HCT116 (cell line): ENCODE results near the gene RIT2. TPM values are rescaled to one million over a fixed set of nuclear protein-coding genes. Genes with fewer than 3 reads are reported as not detected.

Experiments used
- ATAC-seq: fragments of 200-7000 bp; cut with Tn5 transposase; 2 replicates; pipeline ENCODE4 v1.9.1; 2020; ENCODE audit warnings: mild to moderate bottlenecking, moderate library complexity
- BruUV-seq: library from RNA; stranded (reverse); fragments of 400-500 nt; replicated peaks from 2 replicates; lab custom pipeline; 2021; lab: Mats Ljungman, UMichigan
- CTCF ChIA-PET: fragments of 300-600 bp; sonication (Branson Sonifier 250); formaldehyde crosslinking; loops from one replicate; lab custom pipeline; 2021; ENCODE audit warnings: antibody characterized with exemption; lab: Charles Lee
- POLR2A ChIA-PET: fragments of 300-600, 350-600 bp; sonication (Branson Sonifier 250); formaldehyde crosslinking; loops from one replicate; lab custom pipeline; 2021; ENCODE audit warnings: antibody characterized with exemption; lab: Charles Lee
- RAD21 ChIA-PET, 2 experiments: fragments of 300-600 bp; sonication (Branson Sonifier 250); formaldehyde crosslinking; loops; one replicate each; lab custom pipeline; 2023; ENCODE audit warnings: low total read pairs in 2 of 2; ENCODE audit not compliant: uncharacterized antibody in 2 of 2, unreplicated experiment in 2 of 2, low non-redundant PET in 1 of 2; lab: Charles Lee
- DNase-seq: peaks from one replicate; pipeline ENCODE4 v3.0.0-alpha.2; 2010; ENCODE audit warnings: low read depth, low spot score
- H2AFZ ChIP-seq: fragments of 200-600 bp; shearing (Covaris generic), sonication (generic); 2 replicates; pipeline ENCODE4 v1.6.1; 2017; ENCODE audit warnings: low read depth, mixed run types, mixed read lengths, antibody characterized with exemption, low read length; ENCODE audit not compliant: poor library complexity, severe bottlenecking
- H3K27ac ChIP-seq: 2 replicates; pipeline ENCODE4 v1.5.1; 2012; ENCODE audit warnings: low read depth, low read length
- H3K27me3 ChIP-seq: fragments of 200-600 bp; sonication (generic); 2 replicates; pipeline ENCODE4 v1.6.1; 2016; ENCODE audit warnings: mixed run types, low read length, mixed read lengths; ENCODE audit not compliant: insufficient read depth
- H3K36me3 ChIP-seq, 2 experiments: fragments of 200-500 bp in 1 of 2; fragments of 200-600 bp in 1 of 2; sonication (Bioruptor generic) in 1 of 2; sonication (generic) in 1 of 2; 2 replicates each; pipeline versions ENCODE4 v1.5.1 to v1.6.1; 2014 to 2016; ENCODE audit warnings: low read length in 2 of 2, inconsistent platforms in 1 of 2, mixed read lengths in 1 of 2, mixed run types in 1 of 2; ENCODE audit not compliant: insufficient read depth in 2 of 2, control insufficient read depth in 1 of 2
- H3K4me1 ChIP-seq, 2 experiments: fragments of 200-600 bp in 1 of 2; sonication (generic) in 1 of 2; 2 replicates each; pipeline versions ENCODE4 v1.5.1 to v1.6.1; 2012 to 2017; ENCODE audit warnings: low read length in 2 of 2, inconsistent platforms in 1 of 2, mild to moderate bottlenecking in 1 of 2, mixed read lengths in 1 of 2, mixed run types in 1 of 2, moderate library complexity in 1 of 2; ENCODE audit not compliant: insufficient read depth in 2 of 2, control insufficient read depth in 1 of 2
- H3K4me2 ChIP-seq: fragments of 200-600 bp; sonication (generic); 2 replicates; pipeline ENCODE4 v1.6.1; 2017; ENCODE audit warnings: mixed run types, low read length, mixed read lengths
- H3K4me3 ChIP-seq, 2 experiments: fragments of 200-600 bp in 1 of 2; sonication (generic) in 1 of 2; replicated peaks in 1 of 2; 2 replicates each; pipeline ENCODE4 v1.5.1; 2011 to 2016; ENCODE audit warnings: low read length in 2 of 2, control low read depth in 1 of 2, low read depth in 1 of 2, mild to moderate bottlenecking in 1 of 2, mixed read lengths in 1 of 2, mixed run types in 1 of 2
- H3K79me2 ChIP-seq: fragments of 200-600 bp; sonication (generic); 2 replicates; pipeline ENCODE4 v1.6.1; 2017; ENCODE audit warnings: mild to moderate bottlenecking, mixed run types, low read length, moderate library complexity, mixed read lengths; ENCODE audit not compliant: insufficient read depth
- H3K9ac ChIP-seq: fragments of 200-600 bp; sonication (generic); 2 replicates; pipeline ENCODE4 v1.6.1; 2016; ENCODE audit warnings: low read length, mixed read lengths
- H3K9me2 ChIP-seq: fragments of 200-600 bp; sonication (generic), shearing (Covaris generic); 2 replicates; pipeline ENCODE4 v1.6.1; 2017; ENCODE audit warnings: mixed run types, mild to moderate bottlenecking, moderate library complexity; ENCODE audit not compliant: insufficient read depth
- H3K9me3 ChIP-seq, 2 experiments: fragments of 200-500 bp in 1 of 2; fragments of 200-600 bp in 1 of 2; sonication (Bioruptor generic) in 1 of 2; sonication (generic) in 1 of 2; 2 replicates each; pipeline ENCODE4 v1.6.1; 2014 to 2017; ENCODE audit warnings: low read length in 2 of 2, mixed read lengths in 2 of 2, inconsistent platforms in 1 of 2, low read depth in 1 of 2, mild to moderate bottlenecking in 1 of 2, mixed run types in 1 of 2, moderate library complexity in 1 of 2; ENCODE audit not compliant: control insufficient read depth in 1 of 2, insufficient read depth in 1 of 2
- H4K20me1 ChIP-seq: fragments of 200-600 bp; sonication (generic), shearing (Covaris generic); 2 replicates; pipeline ENCODE4 v1.6.1; 2017; ENCODE audit warnings: mixed run types, mild to moderate bottlenecking, moderate library complexity; ENCODE audit not compliant: insufficient read depth
- CBX3 ChIP-seq: IDR thresholded peaks from 2 replicates; pipeline ENCODE4 v1.6.1; 2012; ENCODE audit warnings: low read depth
- CEBPB ChIP-seq: IDR thresholded peaks from 2 replicates; pipeline ENCODE4 v1.6.1; 2012; ENCODE audit warnings: low read depth
- EZH2 ChIP-seq: fragments of 200-600 bp; sonication (generic); IDR thresholded peaks from 2 replicates; pipeline ENCODE4 v1.6.1; 2017; ENCODE audit warnings: antibody characterized with exemption, mixed run types
- EZH2phosphoT487 ChIP-seq: fragments of 200-600 bp; IDR thresholded peaks from 2 replicates; pipeline ENCODE4 v1.6.1; 2018; ENCODE audit warnings: antibody characterized with exemption, borderline replicate concordance
- POLR2A ChIP-seq: IDR thresholded peaks from 2 replicates; pipeline ENCODE4 v1.7.0; 2011; ENCODE audit warnings: borderline replicate concordance; ENCODE audit not compliant: insufficient read depth, insufficient read length; ENCODE audit errors: extremely low read depth
- POLR2AphosphoS5 ChIP-seq: IDR thresholded peaks from 2 replicates; pipeline ENCODE4 v1.6.1; 2011; ENCODE audit warnings: mild to moderate bottlenecking, low read depth, low read length, moderate library complexity
- REST ChIP-seq: IDR thresholded peaks from 2 replicates; pipeline ENCODE4 v1.6.1; 2012; ENCODE audit warnings: low read depth
- ZFX ChIP-seq: fragments of 450-650 bp; IDR thresholded peaks from 2 replicates; pipeline ENCODE4 v1.6.1; 2017
- intact Hi-C: fragments of 100-400 bp; cut with micrococcal nuclease; formaldehyde crosslinking; loops from 2 replicates; pipeline ENCODE4 v1.10.0; 2022
- total RNA-seq: library from RNA; stranded (reverse); gene quantifications from one replicate; pipeline ENCODE4 v1.2.1, GENCODE V29; 2021; ENCODE audit not compliant: unreplicated experiment
- TF ChIP-seq, protein P1 (sequence below): IDR thresholded peaks from 2 replicates; pipeline ENCODE4 v1.6.1; 2012
- TF ChIP-seq, protein P2 (sequence below), 3 experiments: fragments of 200-600 bp in 1 of 3; sonication (generic) in 1 of 3; IDR thresholded peaks in 2 of 3; conservative IDR thresholded peaks in 1 of 3; 2 replicates each; pipeline ENCODE4 v1.5.1; 2012 to 2017; ENCODE audit warnings: low read depth in 2 of 3, low read length in 2 of 3, antibody characterized with exemption in 1 of 3, borderline replicate concordance in 1 of 3, control low read depth in 1 of 3, mild to moderate bottlenecking in 1 of 3, mixed read lengths in 1 of 3, mixed run types in 1 of 3, moderate library complexity in 1 of 3; ENCODE audit not compliant: insufficient read depth in 1 of 3

The RIT2 gene
- total RNA-seq, 1 experiment from 2014 or later: not detected

DNA sequence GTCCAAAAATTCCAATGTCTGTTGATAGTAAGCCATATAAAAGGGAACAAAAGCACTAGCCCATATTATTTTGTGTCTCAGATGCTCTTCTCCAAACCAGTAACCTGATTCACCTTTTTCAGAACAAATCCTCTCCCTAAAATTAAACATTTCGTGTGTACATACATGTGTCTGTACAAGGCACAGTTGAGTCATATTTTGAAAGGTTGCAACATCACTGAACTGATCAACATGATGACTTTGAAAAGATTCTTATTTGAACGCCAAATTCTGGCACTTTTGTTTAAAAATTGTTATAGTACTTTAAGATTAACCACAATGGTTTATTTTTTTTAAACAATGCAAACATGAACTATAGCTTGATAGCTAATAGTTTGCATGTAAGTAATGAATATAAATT, 102.5 kb downstream of the RIT2 start:
- peaks cover 6 to 23% of the 10 kb centered on the region in 2 experiments; a peak in 2 of 4 replicates for H3K9me3 ChIP-seq
- POLR2A ChIA-PET: no interaction called here
- RAD21 ChIA-PET: no interaction called here
- ATAC-seq: no peak
- no peak overlapping the region for H3K9ac ChIP-seq
- no peak for DNase-seq
- no peak overlapping the region for H3K27ac ChIP-seq
- BruUV-seq: no TSS peak
- H3K4me2 ChIP-seq: no peak overlapping the region
- no peak overlapping the region for H3K4me3 ChIP-seq
- no peak overlapping the region for H2AFZ ChIP-seq
- no peaks in the 10 kb centered on the region for H3K36me3 ChIP-seq
- H3K79me2 ChIP-seq: no peaks in the 10 kb centered on the region
- CTCF ChIA-PET: no interaction called here
- no peaks in the 10 kb centered on the region for H3K4me1 ChIP-seq
- H4K20me1 ChIP-seq: no peaks in the 10 kb centered on the region
- TF ChIP-seq, protein P1, sequence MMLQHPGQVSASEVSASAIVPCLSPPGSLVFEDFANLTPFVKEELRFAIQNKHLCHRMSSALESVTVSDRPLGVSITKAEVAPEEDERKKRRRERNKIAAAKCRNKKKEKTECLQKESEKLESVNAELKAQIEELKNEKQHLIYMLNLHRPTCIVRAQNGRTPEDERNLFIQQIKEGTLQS: no peak
- TF ChIP-seq POLR2A (no peak), REST (no peak), ZFX (no peak), CBX3 (no peak), EZH2 (no peak), POLR2AphosphoS5 (no peak), EZH2phosphoT487 (no peak), CEBPB (no peak)
- TF ChIP-seq, protein P2, sequence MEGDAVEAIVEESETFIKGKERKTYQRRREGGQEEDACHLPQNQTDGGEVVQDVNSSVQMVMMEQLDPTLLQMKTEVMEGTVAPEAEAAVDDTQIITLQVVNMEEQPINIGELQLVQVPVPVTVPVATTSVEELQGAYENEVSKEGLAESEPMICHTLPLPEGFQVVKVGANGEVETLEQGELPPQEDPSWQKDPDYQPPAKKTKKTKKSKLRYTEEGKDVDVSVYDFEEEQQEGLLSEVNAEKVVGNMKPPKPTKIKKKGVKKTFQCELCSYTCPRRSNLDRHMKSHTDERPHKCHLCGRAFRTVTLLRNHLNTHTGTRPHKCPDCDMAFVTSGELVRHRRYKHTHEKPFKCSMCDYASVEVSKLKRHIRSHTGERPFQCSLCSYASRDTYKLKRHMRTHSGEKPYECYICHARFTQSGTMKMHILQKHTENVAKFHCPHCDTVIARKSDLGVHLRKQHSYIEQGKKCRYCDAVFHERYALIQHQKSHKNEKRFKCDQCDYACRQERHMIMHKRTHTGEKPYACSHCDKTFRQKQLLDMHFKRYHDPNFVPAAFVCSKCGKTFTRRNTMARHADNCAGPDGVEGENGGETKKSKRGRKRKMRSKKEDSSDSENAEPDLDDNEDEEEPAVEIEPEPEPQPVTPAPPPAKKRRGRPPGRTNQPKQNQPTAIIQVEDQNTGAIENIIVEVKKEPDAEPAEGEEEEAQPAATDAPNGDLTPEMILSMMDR (IDR thresholded peaks at IDR 0.05 in 2 of 3, conservative IDR thresholded peaks at IDR 0.05 in 1 of 3; ENCODE audit: borderline replicate concordance in 1 of 3, insufficient read depth in 1 of 3, low read depth in 2 of 3, low read length in 2 of 3): no peak
- TF ChIP-seq, all 23 proteins: peak for 0
- intact Hi-C loops: no loop called here
- no peaks in the 10 kb centered on the region for H3K9me2 ChIP-seq
- H3K27me3 ChIP-seq: no peaks in the 10 kb centered on the region
